Vagina (tissue), 2 donors: ENCODE data around the gene HECTD2. TPM values are rescaled to one million over a fixed set of nuclear protein-coding genes. Genes with fewer than 3 reads are reported as not detected.

Experiments used
- DNase-seq, 2 donors: peaks; one replicate each; pipeline ENCODE4 v3.0.0-alpha.2; 2017; ENCODE audit errors: extremely low spot score in 2 of 2
- H3K27ac ChIP-seq: fragments of 200-600 bp; sonication (generic); one replicate; pipeline ENCODE4 v1.5.1; 2019
- H3K27me3 ChIP-seq: fragments of 200-600 bp; sonication (generic); one replicate; pipeline ENCODE4 v1.5.1; 2019
- H3K36me3 ChIP-seq, 2 donors: fragments of 200-600 bp; sonication (generic); one replicate each; pipeline ENCODE4 v1.5.1; 2017 to 2019
- H3K4me1 ChIP-seq: fragments of 200-600 bp; sonication (generic); one replicate; pipeline ENCODE4 v1.5.1; 2019
- H3K4me3 ChIP-seq, 2 donors: fragments of 200-600 bp; sonication (generic); 1 replicate in 1 of 2; 2 replicates in 1 of 2; pipeline ENCODE4 v1.5.1; 2016 to 2019
- H3K9me3 ChIP-seq: fragments of 200-600 bp; sonication (generic); one replicate; pipeline ENCODE4 v1.5.1; 2019
- POLR2A ChIP-seq, 2 donors: fragments of 450-650 bp; IDR thresholded peaks; one replicate each; pipeline ENCODE4 v1.6.1; 2017; ENCODE audit warnings: antibody characterized with exemption in 2 of 2, mild to moderate bottlenecking in 2 of 2, moderate library complexity in 2 of 2
- POLR2AphosphoS5 ChIP-seq, 2 donors: sonication (generic); formaldehyde crosslinking; IDR thresholded peaks; one replicate each; pipeline ENCODE4 v1.9.0; 2017; ENCODE audit warnings: antibody characterized with exemption in 2 of 2, mild to moderate bottlenecking in 2 of 2, low read depth in 1 of 2; ENCODE audit not compliant: insufficient read depth in 1 of 2
- intact Hi-C: fragments of 100-400 bp; cut with DNase I; formaldehyde crosslinking; loops from one replicate; pipeline ENCODE4 v1.15.1; 2023
- total RNA-seq: library from RNA; depleted of rRNA; stranded (reverse); fragments of >200 nt; gene quantifications from one replicate; pipeline ENCODE4 v1.2.3, GENCODE V29; 2016
- TF ChIP-seq, protein P1 (sequence below), 3 experiments: fragments of 450-650 bp in 2 of 3; fragments of 200-600 bp in 1 of 3; sonication (generic) in 1 of 3; IDR thresholded peaks; one replicate each; pipeline ENCODE4 v1.5.1; 2017 to 2019; ENCODE audit warnings: antibody characterized with exemption in 3 of 3, mild to moderate bottlenecking in 2 of 3, moderate library complexity in 2 of 3

Gene HECTD2
- total RNA-seq, 1 donor from 2014 or later: 13.3 TPM

DNA sequence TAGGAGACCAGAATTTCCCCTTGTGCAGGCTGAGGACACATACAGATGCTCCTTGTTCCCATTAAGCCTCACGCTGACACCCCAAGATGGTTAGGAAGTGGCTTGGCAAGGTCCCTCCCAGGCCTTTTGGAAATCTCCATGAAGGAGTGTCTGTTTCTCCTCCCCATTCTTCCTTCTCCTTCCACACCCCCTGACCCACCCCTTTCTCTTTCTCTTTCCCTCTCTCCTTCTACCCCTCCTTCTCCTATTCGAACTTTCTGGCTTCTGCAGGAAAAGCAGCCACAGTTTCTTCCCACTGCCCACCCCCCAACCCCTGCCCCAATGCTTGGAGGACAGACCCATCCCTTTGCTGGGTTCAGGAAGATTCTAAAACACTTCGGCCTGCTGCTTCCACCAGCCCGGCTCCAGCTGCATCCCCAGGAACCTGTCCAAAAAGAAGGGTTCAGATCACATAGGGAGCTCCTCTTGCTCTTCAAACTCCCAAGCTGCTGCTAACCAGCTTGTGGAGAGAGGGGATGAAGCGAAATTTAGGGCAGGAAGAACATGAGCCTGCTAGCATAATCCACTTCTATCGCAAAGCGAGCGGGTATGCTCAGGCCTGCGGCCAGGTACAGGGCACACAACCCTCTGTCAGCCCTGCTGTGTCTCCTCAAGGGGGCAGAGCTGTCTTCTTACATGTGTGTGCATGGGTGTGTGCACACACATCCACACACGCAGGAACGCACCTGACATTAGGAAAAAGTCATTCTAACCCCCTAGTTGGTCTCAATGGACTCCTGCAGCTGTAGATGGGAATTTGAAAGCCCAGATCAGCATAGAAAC, 142.3 kb downstream of the HECTD2 start:
- Histone ChIP-seq H3K27ac (no peak overlapping the region), H3K4me1 (peaks cover 7% of the 10 kb centered on the region), H3K36me3 (no peaks in the 10 kb centered on the region), H3K27me3 (no peaks in the 10 kb centered on the region), H3K4me3 (no peak overlapping the region), H3K9me3 (no peaks in the 10 kb centered on the region)
- TF ChIP-seq, protein P1, sequence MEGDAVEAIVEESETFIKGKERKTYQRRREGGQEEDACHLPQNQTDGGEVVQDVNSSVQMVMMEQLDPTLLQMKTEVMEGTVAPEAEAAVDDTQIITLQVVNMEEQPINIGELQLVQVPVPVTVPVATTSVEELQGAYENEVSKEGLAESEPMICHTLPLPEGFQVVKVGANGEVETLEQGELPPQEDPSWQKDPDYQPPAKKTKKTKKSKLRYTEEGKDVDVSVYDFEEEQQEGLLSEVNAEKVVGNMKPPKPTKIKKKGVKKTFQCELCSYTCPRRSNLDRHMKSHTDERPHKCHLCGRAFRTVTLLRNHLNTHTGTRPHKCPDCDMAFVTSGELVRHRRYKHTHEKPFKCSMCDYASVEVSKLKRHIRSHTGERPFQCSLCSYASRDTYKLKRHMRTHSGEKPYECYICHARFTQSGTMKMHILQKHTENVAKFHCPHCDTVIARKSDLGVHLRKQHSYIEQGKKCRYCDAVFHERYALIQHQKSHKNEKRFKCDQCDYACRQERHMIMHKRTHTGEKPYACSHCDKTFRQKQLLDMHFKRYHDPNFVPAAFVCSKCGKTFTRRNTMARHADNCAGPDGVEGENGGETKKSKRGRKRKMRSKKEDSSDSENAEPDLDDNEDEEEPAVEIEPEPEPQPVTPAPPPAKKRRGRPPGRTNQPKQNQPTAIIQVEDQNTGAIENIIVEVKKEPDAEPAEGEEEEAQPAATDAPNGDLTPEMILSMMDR (IDR thresholded peaks at IDR 0.05): peak in 2 of 3 experiments; percentile 11 to 27
- TF ChIP-seq POLR2A (IDR thresholded peaks at IDR 0.05) (no peak), POLR2AphosphoS5 (IDR thresholded peaks at IDR 0.05; ENCODE audit: insufficient read depth in 1 of 2, low read depth in 1 of 2) (no peak)
- intact Hi-C loops: no loop called here
- DNase-seq: no peak

DNA sequence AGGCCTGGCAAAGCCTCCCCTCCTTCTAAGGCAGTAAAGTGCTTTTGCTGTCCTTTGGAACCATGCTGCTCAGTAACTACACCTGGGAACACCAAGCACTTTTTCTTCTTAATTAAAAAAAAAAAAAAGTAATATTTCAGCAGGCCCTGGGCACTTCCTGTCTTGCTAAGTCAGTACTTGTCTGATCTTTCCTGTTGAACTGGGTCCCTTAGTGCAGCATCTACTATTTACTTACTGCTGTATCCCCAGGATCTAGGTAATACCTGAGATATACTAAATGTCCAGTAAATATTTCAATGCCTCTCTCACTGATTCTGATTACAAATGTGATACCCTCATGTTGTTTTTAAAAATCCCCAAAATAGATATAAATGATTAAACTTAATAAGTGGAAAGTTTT, 145.3 kb downstream of the HECTD2 start:
- TF ChIP-seq POLR2AphosphoS5 (IDR thresholded peaks at IDR 0.05; ENCODE audit: insufficient read depth in 1 of 2, low read depth in 1 of 2) (no peak), POLR2A (IDR thresholded peaks at IDR 0.05) (no peak)
- TF ChIP-seq, protein P1 (IDR thresholded peaks at IDR 0.05): no peak
- H3K4me3 ChIP-seq: no peak overlapping the region
- DNase-seq: no peak
- intact Hi-C loops: no loop called here
- no peaks in the 10 kb centered on the region for H3K27me3 ChIP-seq
- peaks cover 7% of the 10 kb centered on the region for H3K4me1 ChIP-seq
- no peaks in the 10 kb centered on the region for H3K36me3 ChIP-seq
- H3K27ac ChIP-seq: no peak overlapping the region
- H3K9me3 ChIP-seq: no peaks in the 10 kb centered on the region

DNA sequence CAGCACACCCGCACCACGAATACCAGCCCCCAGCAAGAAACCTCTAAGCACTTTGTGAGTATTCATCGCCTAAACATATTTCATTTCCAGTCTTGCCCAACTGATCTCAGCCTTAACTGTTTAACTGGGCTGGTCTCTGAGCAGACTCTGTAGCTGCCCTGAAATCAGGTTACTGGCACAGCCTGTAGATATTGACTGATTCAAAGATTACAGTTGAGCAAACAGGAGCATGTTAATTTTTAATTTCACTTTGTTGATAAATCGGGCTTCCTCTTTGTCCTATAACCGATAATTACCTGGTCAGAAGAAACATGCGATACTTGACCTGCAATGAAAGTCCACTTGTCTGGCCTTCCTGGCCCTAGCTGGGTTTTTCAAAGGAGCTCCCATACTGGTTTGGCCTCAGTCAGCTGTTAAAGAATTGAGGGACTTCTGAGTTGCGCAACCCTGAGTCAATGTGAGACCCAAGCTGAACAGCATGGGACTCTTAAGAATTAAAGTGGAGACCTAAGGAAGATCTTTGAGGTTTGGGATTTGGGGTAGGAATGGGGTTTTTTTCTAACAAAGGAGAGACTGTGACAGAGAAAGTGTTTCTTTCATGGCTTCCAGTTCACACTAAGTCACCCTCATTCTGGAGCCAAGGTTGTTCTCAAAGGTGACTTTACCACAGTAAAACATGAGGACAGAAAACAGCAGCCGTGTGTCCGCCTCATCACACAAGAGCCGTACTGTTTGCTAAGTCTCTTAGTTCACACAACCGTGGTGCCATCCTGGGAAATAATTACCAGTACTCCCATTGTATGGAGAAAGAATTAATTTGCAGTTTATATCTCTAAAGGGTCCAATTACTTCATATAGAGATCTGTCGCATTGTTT, 146.8 kb downstream of the HECTD2 start:
- H3K4me3 ChIP-seq: no peak overlapping the region
- H3K9me3 ChIP-seq: no peaks in the 10 kb centered on the region
- peaks cover 12% of the 10 kb centered on the region for H3K4me1 ChIP-seq
- no peaks in the 10 kb centered on the region for H3K36me3 ChIP-seq
- intact Hi-C loops: no loop called here
- TF ChIP-seq POLR2A (IDR thresholded peaks at IDR 0.05) (no peak), POLR2AphosphoS5 (IDR thresholded peaks at IDR 0.05; ENCODE audit: insufficient read depth in 1 of 2, low read depth in 1 of 2) (no peak)
- TF ChIP-seq, protein P1 (IDR thresholded peaks at IDR 0.05): no peak
- no peak for DNase-seq
- no peaks in the 10 kb centered on the region for H3K27me3 ChIP-seq
- no peak overlapping the region for H3K27ac ChIP-seq

DNA sequence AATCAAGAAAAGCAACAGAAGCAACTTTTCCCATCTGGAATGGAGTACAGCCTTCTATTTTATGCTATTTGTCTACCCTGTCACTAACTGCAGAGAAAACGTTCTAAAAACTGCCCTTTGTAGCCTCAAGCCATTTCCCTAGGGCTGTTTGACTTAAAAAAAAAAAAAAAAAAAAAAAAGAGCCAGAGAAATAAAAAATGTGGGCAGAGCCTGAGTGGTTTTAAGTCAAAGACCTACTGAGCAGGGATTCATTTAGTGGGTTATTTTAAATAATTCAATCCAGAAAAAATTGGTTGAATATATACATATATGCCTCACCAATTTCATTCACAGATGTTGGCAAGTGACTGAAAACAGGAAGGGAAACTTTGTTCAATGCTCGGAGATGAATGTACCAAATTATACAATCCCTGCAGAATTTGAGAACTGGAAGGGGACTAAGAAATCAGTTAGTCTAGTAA, 147.5 kb downstream of the HECTD2 start:
- TF ChIP-seq POLR2A (IDR thresholded peaks at IDR 0.05): no peak
- TF ChIP-seq, protein P1 (IDR thresholded peaks at IDR 0.05): no peak
- no peak for TF ChIP-seq POLR2AphosphoS5 (IDR thresholded peaks at IDR 0.05; ENCODE audit: insufficient read depth in 1 of 2, low read depth in 1 of 2)
- intact Hi-C loops: no loop called here
- no peaks in the 10 kb centered on the region for H3K27me3 ChIP-seq
- no peak for DNase-seq
- H3K27ac ChIP-seq: no peak overlapping the region
- no peaks in the 10 kb centered on the region for H3K36me3 ChIP-seq
- no peaks in the 10 kb centered on the region for H3K9me3 ChIP-seq
- peaks cover 12% of the 10 kb centered on the region for H3K4me1 ChIP-seq
- H3K4me3 ChIP-seq: no peak overlapping the region
